H1 (cell line): ENCODE measurements around the gene SAXO1. TPM values are rescaled to one million over a fixed set of nuclear protein-coding genes. Genes with fewer than 3 reads are reported as not detected.

Source experiments
- SIN3A ChIP-seq, 2 experiments: IDR thresholded peaks in 1 of 2; conservative IDR thresholded peaks in 1 of 2; 2 replicates each; pipeline ENCODE4 v1.6.1; 2011 to 2012; ENCODE audit warnings: low read length in 2 of 2, improper control_type of control experiment in 1 of 2, low read depth in 1 of 2, mild to moderate bottlenecking in 1 of 2
- polyA plus RNA-seq, 7 experiments: library from polyadenylated mRNA; depleted of rRNA in 3 of 7; stranded (reverse) in 5 of 7; unstranded in 2 of 7; fragments of >200 nt in 5 of 7; fragments of 200-250 nt in 2 of 7; gene quantifications; 1 replicate in 5 of 7; 2 replicates in 1 of 7; 4 replicates in 1 of 7; pipeline versions ENCODE4 v1.2.1 to v1.2.3, GENCODE V29; 2011 to 2013; ENCODE audit warnings: missing spikeins in 2 of 7, mixed read lengths in 2 of 7
- total RNA-seq: library from RNA; stranded (reverse); fragmentation: NEBNext Ultra II Directional; extraction: Animal tissue kit (Norgen Biotek cat#: 25700); gene quantifications from 2 replicates; pipeline ENCODE4 v1.2.1, GENCODE V29; 2021
- TF ChIP-seq, protein P1 (sequence below): fragments of 300-600 bp; sonication (generic); IDR thresholded peaks from 2 replicates; pipeline ENCODE4 v1.7.1; 2012; ENCODE audit warnings: low read length, moderate library complexity, mild to moderate bottlenecking, inconsistent platforms; ENCODE audit not compliant: insufficient replicate concordance

Gene SAXO1
- total and polyA plus RNA-seq, 2 of the 8 experiments (the other 6 are each of a cell fraction or from before 2014, with no cell fraction given), result 0.11 to 0.20 TPM

DNA sequence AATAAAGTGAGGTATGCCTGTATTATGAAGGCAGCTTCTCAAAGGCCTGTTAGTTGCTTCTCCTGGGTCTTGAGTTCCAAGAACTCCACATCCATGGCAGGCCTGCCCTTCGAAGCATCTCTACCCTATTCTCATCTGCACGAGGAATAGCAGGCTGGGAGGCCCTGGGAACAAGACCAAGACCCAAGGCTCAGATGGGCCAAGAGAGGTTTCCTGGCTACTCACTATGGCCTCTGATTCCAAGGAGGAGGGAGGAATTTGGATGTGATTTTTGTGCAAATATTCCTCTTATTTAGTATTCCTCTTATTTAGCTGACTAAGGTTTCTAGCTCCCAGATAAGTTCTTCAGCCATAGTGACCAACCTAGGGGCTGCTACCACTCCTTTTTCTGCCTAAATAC lies 151.3 kb downstream of the SAXO1 start (continued):
- TF ChIP-seq SIN3A (conservative IDR thresholded peaks at IDR 0.05 in 1 of 2, IDR thresholded peaks at IDR 0.05 in 1 of 2; ENCODE audit: low read depth in 1 of 2, low read length in 2 of 2), result no peak
- TF ChIP-seq, protein P1, sequence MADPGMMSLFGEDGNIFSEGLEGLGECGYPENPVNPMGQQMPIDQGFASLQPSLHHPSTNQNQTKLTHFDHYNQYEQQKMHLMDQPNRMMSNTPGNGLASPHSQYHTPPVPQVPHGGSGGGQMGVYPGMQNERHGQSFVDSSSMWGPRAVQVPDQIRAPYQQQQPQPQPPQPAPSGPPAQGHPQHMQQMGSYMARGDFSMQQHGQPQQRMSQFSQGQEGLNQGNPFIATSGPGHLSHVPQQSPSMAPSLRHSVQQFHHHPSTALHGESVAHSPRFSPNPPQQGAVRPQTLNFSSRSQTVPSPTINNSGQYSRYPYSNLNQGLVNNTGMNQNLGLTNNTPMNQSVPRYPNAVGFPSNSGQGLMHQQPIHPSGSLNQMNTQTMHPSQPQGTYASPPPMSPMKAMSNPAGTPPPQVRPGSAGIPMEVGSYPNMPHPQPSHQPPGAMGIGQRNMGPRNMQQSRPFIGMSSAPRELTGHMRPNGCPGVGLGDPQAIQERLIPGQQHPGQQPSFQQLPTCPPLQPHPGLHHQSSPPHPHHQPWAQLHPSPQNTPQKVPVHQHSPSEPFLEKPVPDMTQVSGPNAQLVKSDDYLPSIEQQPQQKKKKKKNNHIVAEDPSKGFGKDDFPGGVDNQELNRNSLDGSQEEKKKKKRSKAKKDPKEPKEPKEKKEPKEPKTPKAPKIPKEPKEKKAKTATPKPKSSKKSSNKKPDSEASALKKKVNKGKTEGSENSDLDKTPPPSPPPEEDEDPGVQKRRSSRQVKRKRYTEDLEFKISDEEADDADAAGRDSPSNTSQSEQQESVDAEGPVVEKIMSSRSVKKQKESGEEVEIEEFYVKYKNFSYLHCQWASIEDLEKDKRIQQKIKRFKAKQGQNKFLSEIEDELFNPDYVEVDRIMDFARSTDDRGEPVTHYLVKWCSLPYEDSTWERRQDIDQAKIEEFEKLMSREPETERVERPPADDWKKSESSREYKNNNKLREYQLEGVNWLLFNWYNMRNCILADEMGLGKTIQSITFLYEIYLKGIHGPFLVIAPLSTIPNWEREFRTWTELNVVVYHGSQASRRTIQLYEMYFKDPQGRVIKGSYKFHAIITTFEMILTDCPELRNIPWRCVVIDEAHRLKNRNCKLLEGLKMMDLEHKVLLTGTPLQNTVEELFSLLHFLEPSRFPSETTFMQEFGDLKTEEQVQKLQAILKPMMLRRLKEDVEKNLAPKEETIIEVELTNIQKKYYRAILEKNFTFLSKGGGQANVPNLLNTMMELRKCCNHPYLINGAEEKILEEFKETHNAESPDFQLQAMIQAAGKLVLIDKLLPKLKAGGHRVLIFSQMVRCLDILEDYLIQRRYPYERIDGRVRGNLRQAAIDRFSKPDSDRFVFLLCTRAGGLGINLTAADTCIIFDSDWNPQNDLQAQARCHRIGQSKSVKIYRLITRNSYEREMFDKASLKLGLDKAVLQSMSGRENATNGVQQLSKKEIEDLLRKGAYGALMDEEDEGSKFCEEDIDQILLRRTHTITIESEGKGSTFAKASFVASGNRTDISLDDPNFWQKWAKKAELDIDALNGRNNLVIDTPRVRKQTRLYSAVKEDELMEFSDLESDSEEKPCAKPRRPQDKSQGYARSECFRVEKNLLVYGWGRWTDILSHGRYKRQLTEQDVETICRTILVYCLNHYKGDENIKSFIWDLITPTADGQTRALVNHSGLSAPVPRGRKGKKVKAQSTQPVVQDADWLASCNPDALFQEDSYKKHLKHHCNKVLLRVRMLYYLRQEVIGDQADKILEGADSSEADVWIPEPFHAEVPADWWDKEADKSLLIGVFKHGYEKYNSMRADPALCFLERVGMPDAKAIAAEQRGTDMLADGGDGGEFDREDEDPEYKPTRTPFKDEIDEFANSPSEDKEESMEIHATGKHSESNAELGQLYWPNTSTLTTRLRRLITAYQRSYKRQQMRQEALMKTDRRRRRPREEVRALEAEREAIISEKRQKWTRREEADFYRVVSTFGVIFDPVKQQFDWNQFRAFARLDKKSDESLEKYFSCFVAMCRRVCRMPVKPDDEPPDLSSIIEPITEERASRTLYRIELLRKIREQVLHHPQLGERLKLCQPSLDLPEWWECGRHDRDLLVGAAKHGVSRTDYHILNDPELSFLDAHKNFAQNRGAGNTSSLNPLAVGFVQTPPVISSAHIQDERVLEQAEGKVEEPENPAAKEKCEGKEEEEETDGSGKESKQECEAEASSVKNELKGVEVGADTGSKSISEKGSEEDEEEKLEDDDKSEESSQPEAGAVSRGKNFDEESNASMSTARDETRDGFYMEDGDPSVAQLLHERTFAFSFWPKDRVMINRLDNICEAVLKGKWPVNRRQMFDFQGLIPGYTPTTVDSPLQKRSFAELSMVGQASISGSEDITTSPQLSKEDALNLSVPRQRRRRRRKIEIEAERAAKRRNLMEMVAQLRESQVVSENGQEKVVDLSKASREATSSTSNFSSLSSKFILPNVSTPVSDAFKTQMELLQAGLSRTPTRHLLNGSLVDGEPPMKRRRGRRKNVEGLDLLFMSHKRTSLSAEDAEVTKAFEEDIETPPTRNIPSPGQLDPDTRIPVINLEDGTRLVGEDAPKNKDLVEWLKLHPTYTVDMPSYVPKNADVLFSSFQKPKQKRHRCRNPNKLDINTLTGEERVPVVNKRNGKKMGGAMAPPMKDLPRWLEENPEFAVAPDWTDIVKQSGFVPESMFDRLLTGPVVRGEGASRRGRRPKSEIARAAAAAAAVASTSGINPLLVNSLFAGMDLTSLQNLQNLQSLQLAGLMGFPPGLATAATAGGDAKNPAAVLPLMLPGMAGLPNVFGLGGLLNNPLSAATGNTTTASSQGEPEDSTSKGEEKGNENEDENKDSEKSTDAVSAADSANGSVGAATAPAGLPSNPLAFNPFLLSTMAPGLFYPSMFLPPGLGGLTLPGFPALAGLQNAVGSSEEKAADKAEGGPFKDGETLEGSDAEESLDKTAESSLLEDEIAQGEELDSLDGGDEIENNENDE, result no peak
- TF ChIP-seq, all 59 proteins: peak for 0
